LNCAP (cell line): Measurements from ENCODE around the gene BRPF3.

Experiments
- CTCF ChIP-seq: fragments of 450-650 bp; IDR thresholded peaks from 2 replicates; pipeline ENCODE4 v1.5.1; 2017; ENCODE audit warnings: mild to moderate bottlenecking

Gene BRPF3

GRCh38 chr6:36244641-36245280 lies 48.2 kb downstream of the BRPF3 start:
- TF ChIP-seq CTCF, result no peak

GRCh38 chr6:36245572-36246061 lies 49.1 kb downstream of the BRPF3 start:
- peak; percentile 73 for TF ChIP-seq CTCF

- no peak for TF ChIP-seq CTCF
Observed at GRCh38 chr6:36246506-36247268, 50.1 kb downstream of the BRPF3 start.

GRCh38 chr6:36247693-36248092 lies 51.1 kb downstream of the BRPF3 start:
- no peak for TF ChIP-seq CTCF

GRCh38 chr6:36248980-36249379 lies 52.4 kb downstream of the BRPF3 start:
- no peak for TF ChIP-seq CTCF

- no peak for TF ChIP-seq CTCF
Observed at GRCh38 chr6:36249536-36249935, 53.0 kb downstream of the BRPF3 start.

- TF ChIP-seq CTCF, result no peak
Observed at GRCh38 chr6:36252005-36252404, 55.5 kb downstream of the BRPF3 start.
